Measurements from ENCODE around the gene FLVCR1.

The FLVCR1 gene

GRCh38 chr1:212916481-212917133 is 58.5 kb downstream of the FLVCR1 start:
- DNase-seq, result peak in 1 of 2 donors; percentile 5

GRCh38 chr1:212917134-212917485 is 59.0 kb downstream of the FLVCR1 start:
- DNase-seq, result no peak

- DNase-seq, result no peak
Observed at GRCh38 chr1:212917858-212918257, 59.8 kb downstream of the FLVCR1 start.

- DNase-seq, result no peak
Observed at GRCh38 chr1:212918824-212919223, 60.7 kb downstream of the FLVCR1 start.

GRCh38 chr1:212920246-212920645 is 62.2 kb downstream of the FLVCR1 start:
- DNase-seq, result no peak

GRCh38 chr1:212920896-212921295 is 62.8 kb downstream of the FLVCR1 start:
- no peak for DNase-seq

- DNase-seq, result no peak
Observed at GRCh38 chr1:212922016-212922415, 63.9 kb downstream of the FLVCR1 start.

GRCh38 chr1:212926372-212926771 is 68.3 kb downstream of the FLVCR1 start:
- no peak for DNase-seq

GRCh38 chr1:212928323-212929291 is 70.5 kb downstream of the FLVCR1 start:
- no peak for DNase-seq

- no peak for DNase-seq
Observed at GRCh38 chr1:212930986-212931678, 73.1 kb downstream of the FLVCR1 start.

- no peak for DNase-seq
Observed at GRCh38 chr1:212933815-212934471, 75.9 kb downstream of the FLVCR1 start.

GRCh38 chr1:212935387-212935981 is 77.4 kb downstream of the FLVCR1 start:
- no peak for DNase-seq

- no peak for DNase-seq
Observed at GRCh38 chr1:212937034-212937433, 79.0 kb downstream of the FLVCR1 start.

GRCh38 chr1:212938846-212939245 is 80.8 kb downstream of the FLVCR1 start:
- DNase-seq, result no peak

GRCh38 chr1:212941452-212941851 is 83.4 kb downstream of the FLVCR1 start:
- DNase-seq, result no peak

GRCh38 chr1:212942679-212943392 is 84.8 kb downstream of the FLVCR1 start:
- no peak for DNase-seq

GRCh38 chr1:212943393-212943710 is 85.3 kb downstream of the FLVCR1 start:
- no peak for DNase-seq

GRCh38 chr1:212944229-212944901 is 86.3 kb downstream of the FLVCR1 start:
- DNase-seq, result no peak

- no peak for DNase-seq
Observed at GRCh38 chr1:212945056-212945455, 87.0 kb downstream of the FLVCR1 start.

- DNase-seq, result no peak
Observed at GRCh38 chr1:212945463-212946160, 87.5 kb downstream of the FLVCR1 start.

- DNase-seq, result no peak
Observed at GRCh38 chr1:212946872-212947271, 88.8 kb downstream of the FLVCR1 start.

Data from CD4-positive, alpha-beta T cell treated with Interferon alpha-2 for 1 hour (primary cell).